GM19043 (cell line): Measurements from ENCODE around the gene DNAJC18.
A peak's percentile ranks its signal among the peaks of the same experiment; 100 is the strongest.
"Not testable (repeated sequence)": the region's sequence is repeated elsewhere in the genome, so short reads cannot be mapped to it uniquely, and the experiment has no call there.

ENCODE experiments used
- ATAC-seq: cut with Tn5 transposase; IDR thresholded peaks from one replicate; pipeline ENCODE4 v1.9.1; 2021; ENCODE audit warnings: low read depth; ENCODE audit not compliant: unreplicated experiment

The DNAJC18 gene

GRCh38 chr5:139389701-139390638 is 49.4 kb downstream of the DNAJC18 start, which contains the start of gene MZB1:
Gene MZB1, minus strand, starts transcription at chr5:139389913. Its CDS starts 57 bp downstream, at chr5:139389856.
- ATAC-seq: peak; percentile 40

GRCh38 chr5:139388198-139388821 is 51.0 kb downstream of the DNAJC18 start:
- ATAC-seq: no peak

- ATAC-seq: no peak
These were observed 51.6 kb downstream of the DNAJC18 start for GRCh38 chr5:139387611-139388197.

GRCh38 chr5:139386956-139387355 is 52.4 kb downstream of the DNAJC18 start:
- not testable (repeated sequence) for ATAC-seq

GRCh38 chr5:139386050-139386438 is 53.3 kb downstream of the DNAJC18 start:
- no peak for ATAC-seq

GRCh38 chr5:139385061-139386049 is 54.0 kb downstream of the DNAJC18 start:
- no peak for ATAC-seq

GRCh38 chr5:139384591-139385051 is 54.7 kb downstream of the DNAJC18 start:
- ATAC-seq: no peak

- no peak for ATAC-seq
These were observed 55.2 kb downstream of the DNAJC18 start for GRCh38 chr5:139383993-139384590.

- ATAC-seq: no peak
These were observed 55.9 kb downstream of the DNAJC18 start, which contains the start of gene SLC23A1 for GRCh38 chr5:139383275-139383992. Gene SLC23A1, minus strand, starts transcription at chr5:139383297. Its CDS starts 44 bp downstream, at chr5:139383253.

- no peak for ATAC-seq
These were observed 56.5 kb downstream of the DNAJC18 start for GRCh38 chr5:139382807-139383206.

- no peak for ATAC-seq
These were observed 57.2 kb downstream of the DNAJC18 start for GRCh38 chr5:139381837-139382761.

- no peak for ATAC-seq
These were observed 59.5 kb downstream of the DNAJC18 start for GRCh38 chr5:139379626-139380449.

GRCh38 chr5:139378941-139379361 is 60.4 kb downstream of the DNAJC18 start:
- no peak for ATAC-seq

- no peak for ATAC-seq
These were observed 61.1 kb downstream of the DNAJC18 start for GRCh38 chr5:139378101-139378825.

GRCh38 chr5:139377226-139377625 is 62.1 kb downstream of the DNAJC18 start:
- ATAC-seq: no peak

- ATAC-seq: no peak
These were observed 63.0 kb downstream of the DNAJC18 start for GRCh38 chr5:139376364-139376763.
